ENCODE results near the gene LYPD3. TPM values are rescaled to one million over a fixed set of nuclear protein-coding genes. Genes with fewer than 3 reads are reported as not detected.
A peak's percentile ranks its signal among the peaks of the same experiment; 100 is the strongest.

LYPD3 gene
- polyA plus RNA-seq, 1 of the 3 experiments (the other 2 are of a cell fraction) = 4.2 TPM

DNA sequence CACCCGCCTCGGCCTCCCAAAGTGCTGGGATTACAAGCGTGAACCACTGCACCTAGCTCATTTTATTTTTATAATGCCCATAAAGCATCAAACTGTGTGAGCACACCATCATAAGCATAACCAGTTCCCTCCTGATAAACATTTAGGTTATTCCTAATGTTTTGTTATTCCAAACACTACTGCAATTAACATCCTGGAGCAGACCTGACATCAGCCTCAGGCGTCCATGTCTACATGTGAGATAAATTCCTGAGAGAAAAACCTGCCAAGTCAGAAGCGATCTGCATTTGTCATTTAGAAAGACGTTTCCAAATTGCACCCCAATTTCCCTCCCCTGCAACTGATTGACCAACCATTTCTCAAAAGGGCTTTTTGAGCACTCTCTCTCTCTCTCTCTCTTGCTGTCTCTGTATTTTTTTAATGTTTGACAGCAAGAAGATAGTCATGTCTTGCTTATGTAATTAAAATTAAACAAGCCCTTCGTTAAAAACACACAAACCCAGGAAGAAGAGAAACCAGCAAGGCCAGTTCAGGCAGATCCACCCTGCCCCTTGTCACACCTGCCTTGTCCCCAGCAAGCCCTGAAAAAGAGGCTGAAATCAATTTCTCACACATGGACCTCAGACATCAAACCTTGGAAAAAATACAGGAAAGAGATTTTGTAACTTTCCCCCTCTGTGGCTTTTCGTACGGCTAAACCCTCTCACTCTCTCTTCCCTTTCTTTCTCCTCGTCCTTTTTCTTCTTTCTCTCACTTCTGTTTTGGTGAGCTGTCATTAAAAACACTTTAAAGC lies 9.9 kb downstream of the LYPD3 start:
- Histone ChIP-seq H3F3A (replicated peaks; ENCODE audit: insufficient read depth) (no peaks in the 10 kb centered on the region), H3K4me1 (ENCODE audit: control insufficient read depth in 1 of 2, insufficient read depth in 2 of 2, low read depth in 1 of 2, low read length in 1 of 2) (peaks cover 0 to 5% of the 10 kb centered on the region in 2 experiments; a peak in 1 of 4 replicates), H3K27me3 (ENCODE audit: insufficient read depth) (no peaks in the 10 kb centered on the region), H3K4me2 (no peak overlapping the region), H2AFZ (ENCODE audit: low read depth) (peak overlapping the region; percentile 27; the same call in 1 of the 2 replicates), H3K4me3 (ENCODE audit: low read depth in 2 of 2, low read length in 1 of 2) (no peak overlapping the region), H3K9me2 (no peaks in the 10 kb centered on the region), H4K20me1 (ENCODE audit: insufficient read depth) (no peaks in the 10 kb centered on the region), H3K36me3 (replicated peaks in 1 of 2; ENCODE audit: control insufficient read depth in 1 of 2, insufficient read depth in 2 of 2, low read length in 1 of 2) (no peaks in the 10 kb centered on the region), H3K9ac (no peak overlapping the region), H3K79me2 (ENCODE audit: insufficient read depth) (no peaks in the 10 kb centered on the region), H3K9me3 (no peaks in the 10 kb centered on the region), H3K27ac (ENCODE audit: low read depth in 2 of 2, low read length in 1 of 2) (no peak overlapping the region)
- ChIA-PET CTCF (interaction anchor here (4.3 to 4.9 kb wide), 2 partner anchors 8 to 64 kb away, joined by 30 to 31 read pairs; no protein-coding TSS in a partner anchor), POLR2A (no interaction called here)
- TF ChIP-seq, protein P1, sequence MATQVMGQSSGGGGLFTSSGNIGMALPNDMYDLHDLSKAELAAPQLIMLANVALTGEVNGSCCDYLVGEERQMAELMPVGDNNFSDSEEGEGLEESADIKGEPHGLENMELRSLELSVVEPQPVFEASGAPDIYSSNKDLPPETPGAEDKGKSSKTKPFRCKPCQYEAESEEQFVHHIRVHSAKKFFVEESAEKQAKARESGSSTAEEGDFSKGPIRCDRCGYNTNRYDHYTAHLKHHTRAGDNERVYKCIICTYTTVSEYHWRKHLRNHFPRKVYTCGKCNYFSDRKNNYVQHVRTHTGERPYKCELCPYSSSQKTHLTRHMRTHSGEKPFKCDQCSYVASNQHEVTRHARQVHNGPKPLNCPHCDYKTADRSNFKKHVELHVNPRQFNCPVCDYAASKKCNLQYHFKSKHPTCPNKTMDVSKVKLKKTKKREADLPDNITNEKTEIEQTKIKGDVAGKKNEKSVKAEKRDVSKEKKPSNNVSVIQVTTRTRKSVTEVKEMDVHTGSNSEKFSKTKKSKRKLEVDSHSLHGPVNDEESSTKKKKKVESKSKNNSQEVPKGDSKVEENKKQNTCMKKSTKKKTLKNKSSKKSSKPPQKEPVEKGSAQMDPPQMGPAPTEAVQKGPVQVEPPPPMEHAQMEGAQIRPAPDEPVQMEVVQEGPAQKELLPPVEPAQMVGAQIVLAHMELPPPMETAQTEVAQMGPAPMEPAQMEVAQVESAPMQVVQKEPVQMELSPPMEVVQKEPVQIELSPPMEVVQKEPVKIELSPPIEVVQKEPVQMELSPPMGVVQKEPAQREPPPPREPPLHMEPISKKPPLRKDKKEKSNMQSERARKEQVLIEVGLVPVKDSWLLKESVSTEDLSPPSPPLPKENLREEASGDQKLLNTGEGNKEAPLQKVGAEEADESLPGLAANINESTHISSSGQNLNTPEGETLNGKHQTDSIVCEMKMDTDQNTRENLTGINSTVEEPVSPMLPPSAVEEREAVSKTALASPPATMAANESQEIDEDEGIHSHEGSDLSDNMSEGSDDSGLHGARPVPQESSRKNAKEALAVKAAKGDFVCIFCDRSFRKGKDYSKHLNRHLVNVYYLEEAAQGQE (IDR thresholded peaks at IDR 0.05; ENCODE audit: low read depth, low read length) = no peak
- TF ChIP-seq EP300 (IDR thresholded peaks at IDR 0.05; ENCODE audit: borderline replicate concordance in 1 of 2, low read depth in 1 of 2, low read length in 1 of 2) (no peak), TEAD4 (IDR thresholded peaks at IDR 0.05; ENCODE audit: borderline replicate concordance, insufficient read depth) (no peak), NFIC (IDR thresholded peaks at IDR 0.05; ENCODE audit: borderline replicate concordance) (no peak), RCOR1 (IDR thresholded peaks at IDR 0.05; ENCODE audit: low read length) (no peak), SMC3 (IDR thresholded peaks at IDR 0.05; ENCODE audit: low read depth, low read length) (no peak), MEF2A (IDR thresholded peaks at IDR 0.05; ENCODE audit: borderline replicate concordance, low read depth) (no peak), FOXM1 (IDR thresholded peaks at IDR 0.05; ENCODE audit: low read depth) (no peak), TAF1 (IDR thresholded peaks at IDR 0.05; ENCODE audit: borderline replicate concordance, low read depth, low read length) (no peak), CHD2 (IDR thresholded peaks at IDR 0.05; ENCODE audit: low read length, partially characterized antibody) (no peak), GABPA (IDR thresholded peaks at IDR 0.05; ENCODE audit: low read depth) (no peak)
- TF ChIP-seq, protein P2, sequence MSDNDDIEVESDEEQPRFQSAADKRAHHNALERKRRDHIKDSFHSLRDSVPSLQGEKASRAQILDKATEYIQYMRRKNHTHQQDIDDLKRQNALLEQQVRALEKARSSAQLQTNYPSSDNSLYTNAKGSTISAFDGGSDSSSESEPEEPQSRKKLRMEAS (IDR thresholded peaks at IDR 0.05; ENCODE audit: low read depth) = no peak
- TF ChIP-seq, protein P3, sequence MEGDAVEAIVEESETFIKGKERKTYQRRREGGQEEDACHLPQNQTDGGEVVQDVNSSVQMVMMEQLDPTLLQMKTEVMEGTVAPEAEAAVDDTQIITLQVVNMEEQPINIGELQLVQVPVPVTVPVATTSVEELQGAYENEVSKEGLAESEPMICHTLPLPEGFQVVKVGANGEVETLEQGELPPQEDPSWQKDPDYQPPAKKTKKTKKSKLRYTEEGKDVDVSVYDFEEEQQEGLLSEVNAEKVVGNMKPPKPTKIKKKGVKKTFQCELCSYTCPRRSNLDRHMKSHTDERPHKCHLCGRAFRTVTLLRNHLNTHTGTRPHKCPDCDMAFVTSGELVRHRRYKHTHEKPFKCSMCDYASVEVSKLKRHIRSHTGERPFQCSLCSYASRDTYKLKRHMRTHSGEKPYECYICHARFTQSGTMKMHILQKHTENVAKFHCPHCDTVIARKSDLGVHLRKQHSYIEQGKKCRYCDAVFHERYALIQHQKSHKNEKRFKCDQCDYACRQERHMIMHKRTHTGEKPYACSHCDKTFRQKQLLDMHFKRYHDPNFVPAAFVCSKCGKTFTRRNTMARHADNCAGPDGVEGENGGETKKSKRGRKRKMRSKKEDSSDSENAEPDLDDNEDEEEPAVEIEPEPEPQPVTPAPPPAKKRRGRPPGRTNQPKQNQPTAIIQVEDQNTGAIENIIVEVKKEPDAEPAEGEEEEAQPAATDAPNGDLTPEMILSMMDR (IDR thresholded peaks at IDR 0.05) = no peak
- TF ChIP-seq, protein P4, sequence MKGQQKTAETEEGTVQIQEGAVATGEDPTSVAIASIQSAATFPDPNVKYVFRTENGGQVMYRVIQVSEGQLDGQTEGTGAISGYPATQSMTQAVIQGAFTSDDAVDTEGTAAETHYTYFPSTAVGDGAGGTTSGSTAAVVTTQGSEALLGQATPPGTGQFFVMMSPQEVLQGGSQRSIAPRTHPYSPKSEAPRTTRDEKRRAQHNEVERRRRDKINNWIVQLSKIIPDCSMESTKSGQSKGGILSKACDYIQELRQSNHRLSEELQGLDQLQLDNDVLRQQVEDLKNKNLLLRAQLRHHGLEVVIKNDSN (IDR thresholded peaks at IDR 0.05; ENCODE audit: borderline replicate concordance, low read depth) = no peak
- no peak for DNase-seq
- WGBS (ENCODE audit: low lambda C conversion rate) = 31% methylated on average over 10 of the region's 10 CpGs

Measured in SK-N-SH (cell line).